ENCODE data around the gene EI24.
A peak's percentile ranks its signal among the peaks of the same experiment; 100 is the strongest.
"Not testable (repeated sequence)": the region's sequence is repeated elsewhere in the genome, so short reads cannot be mapped to it uniquely, and the experiment has no call there.

The EI24 gene

GRCh38 chr11:125568970-125569914, at the start of gene EI24:
TSS of gene EI24 (plus strand) at chr11:125569477. CDS start at chr11:125572528, 3,051 bp downstream.
- peak; percentile 91 for DNase-seq (ENCODE audit: low read depth)

GRCh38 chr11:125519860-125520834, 49.1 kb upstream of the EI24 start:
- no peak for DNase-seq (ENCODE audit: low read depth)

- DNase-seq (ENCODE audit: low read depth) = no peak
Measured at GRCh38 chr11:125525303-125525702, 44.0 kb upstream of the EI24 start.

GRCh38 chr11:125532668-125533067, 36.6 kb upstream of the EI24 start:
- no peak for DNase-seq (ENCODE audit: low read depth)

- DNase-seq (ENCODE audit: low read depth) = no peak
Measured at GRCh38 chr11:125535585-125535984, 33.7 kb upstream of the EI24 start.

GRCh38 chr11:125536834-125537233, 32.4 kb upstream of the EI24 start:
- DNase-seq (ENCODE audit: low read depth) = not testable (repeated sequence)

- DNase-seq (ENCODE audit: low read depth) = no peak
Measured at GRCh38 chr11:125542709-125543108, 26.6 kb upstream of the EI24 start.

GRCh38 chr11:125550780-125551179, 18.5 kb upstream of the EI24 start:
- no peak for DNase-seq (ENCODE audit: low read depth)

- no peak for DNase-seq (ENCODE audit: low read depth)
Measured at GRCh38 chr11:125551835-125552342, 17.4 kb upstream of the EI24 start.

GRCh38 chr11:125552927-125553326, 16.4 kb upstream of the EI24 start:
- no peak for DNase-seq (ENCODE audit: low read depth)

GRCh38 chr11:125553357-125553756, 15.9 kb upstream of the EI24 start:
- DNase-seq (ENCODE audit: low read depth) = no peak

- no peak for DNase-seq (ENCODE audit: low read depth)
Measured at GRCh38 chr11:125554038-125554437, 15.2 kb upstream of the EI24 start.

GRCh38 chr11:125559888-125560287, 9.4 kb upstream of the EI24 start:
- no peak for DNase-seq (ENCODE audit: low read depth)

GRCh38 chr11:125561924-125562323, 7.4 kb upstream of the EI24 start:
- no peak for DNase-seq (ENCODE audit: low read depth)

- DNase-seq (ENCODE audit: low read depth) = no peak
Measured at GRCh38 chr11:125562430-125562829, 6.8 kb upstream of the EI24 start.

- no peak for DNase-seq (ENCODE audit: low read depth)
Measured at GRCh38 chr11:125564357-125564756, 4.9 kb upstream of the EI24 start.

- DNase-seq (ENCODE audit: low read depth) = no peak
Measured at GRCh38 chr11:125566235-125566634, 3.0 kb upstream of the EI24 start.

- no peak for DNase-seq (ENCODE audit: low read depth)
Measured at GRCh38 chr11:125569915-125570621, 791 bp downstream of the EI24 start.

- DNase-seq (ENCODE audit: low read depth) = no peak
Measured at GRCh38 chr11:125570952-125571351, 1.7 kb downstream of the EI24 start.

GRCh38 chr11:125572916-125573315, 3.6 kb downstream of the EI24 start:
- DNase-seq (ENCODE audit: low read depth) = no peak

- DNase-seq (ENCODE audit: low read depth) = not testable (repeated sequence)
Measured at GRCh38 chr11:125577181-125577580, 7.9 kb downstream of the EI24 start.

- DNase-seq (ENCODE audit: low read depth) = no peak
Measured at GRCh38 chr11:125578783-125579182, 9.5 kb downstream of the EI24 start.
